GM21619 (cell line): ENCODE results near the gene SCGB3A2.
"Not testable (repeated sequence)": the region's sequence is repeated elsewhere in the genome, so short reads cannot be mapped to it uniquely, and the experiment has no call there.

Experiments
- ATAC-seq: cut with Tn5 transposase; IDR thresholded peaks from one replicate; pipeline ENCODE4 v1.9.1; 2021; ENCODE audit not compliant: unreplicated experiment

SCGB3A2 gene

GRCh38 chr5:147863454-147864158 is 14.9 kb upstream of the SCGB3A2 start:
- ATAC-seq, result no peak

- ATAC-seq, result no peak
Observed at GRCh38 chr5:147869112-147869511, 9.4 kb upstream of the SCGB3A2 start.

- not testable (repeated sequence) for ATAC-seq
Observed at GRCh38 chr5:147869892-147870291, 8.6 kb upstream of the SCGB3A2 start.

- not testable (repeated sequence) for ATAC-seq
Observed at GRCh38 chr5:147871980-147872549, 6.4 kb upstream of the SCGB3A2 start.

GRCh38 chr5:147872744-147873435 is 5.6 kb upstream of the SCGB3A2 start:
- ATAC-seq, result not testable (repeated sequence)

- not testable (repeated sequence) for ATAC-seq
Observed at GRCh38 chr5:147874118-147874875, 4.2 kb upstream of the SCGB3A2 start.

GRCh38 chr5:147874910-147875367 is 3.6 kb upstream of the SCGB3A2 start:
- no peak for ATAC-seq

- ATAC-seq, result no peak
Observed at GRCh38 chr5:147876141-147876540, 2.4 kb upstream of the SCGB3A2 start.

GRCh38 chr5:147876626-147877025 is 1.9 kb upstream of the SCGB3A2 start:
- ATAC-seq, result no peak

GRCh38 chr5:147879784-147880183 is 1.3 kb downstream of the SCGB3A2 start:
- ATAC-seq, result no peak

GRCh38 chr5:147880487-147880886 is 2.0 kb downstream of the SCGB3A2 start:
- no peak for ATAC-seq

GRCh38 chr5:147882586-147883313 is 4.2 kb downstream of the SCGB3A2 start:
- no peak for ATAC-seq

GRCh38 chr5:147887026-147887627 is 8.6 kb downstream of the SCGB3A2 start:
- no peak for ATAC-seq

- ATAC-seq, result no peak
Observed at GRCh38 chr5:147887930-147888329, 9.4 kb downstream of the SCGB3A2 start.

- no peak for ATAC-seq
Observed at GRCh38 chr5:147892696-147893296, 14.3 kb downstream of the SCGB3A2 start.

- no peak for ATAC-seq
Observed at GRCh38 chr5:147893820-147894219, 15.3 kb downstream of the SCGB3A2 start.

GRCh38 chr5:147895864-147896263 is 17.4 kb downstream of the SCGB3A2 start:
- no peak for ATAC-seq

- ATAC-seq, result no peak
Observed at GRCh38 chr5:147898875-147899401, 20.4 kb downstream of the SCGB3A2 start.

GRCh38 chr5:147901599-147902039 is 23.1 kb downstream of the SCGB3A2 start:
- ATAC-seq, result no peak
